H9 (cell line): ENCODE measurements around the gene DNAJC17. TPM values are rescaled to one million over a fixed set of nuclear protein-coding genes. Genes with fewer than 3 reads are reported as not detected.

ENCODE experiments used
- DNase-seq: peaks from one replicate; pipeline ENCODE4 v3.0.0-alpha.2; 2017
- H2AFZ ChIP-seq: one replicate; pipeline ENCODE4 v1.6.1; 2013; ENCODE audit warnings: mild to moderate bottlenecking, low read length, control low read depth, moderate library complexity
- H2AK5ac ChIP-seq: 2 replicates; pipeline ENCODE4 v1.6.1; 2013; ENCODE audit warnings: low read length, control low read depth, mixed read lengths; ENCODE audit not compliant: insufficient read length
- H2BK120ac ChIP-seq: one replicate; pipeline ENCODE4 v1.6.1; 2013; ENCODE audit warnings: low read depth, mild to moderate bottlenecking, low read length, control low read depth, inconsistent platforms; ENCODE audit not compliant: poor library complexity, severe bottlenecking
- H2BK12ac ChIP-seq: 2 replicates; pipeline ENCODE4 v1.6.1; 2013; ENCODE audit warnings: low read length, control low read depth, mixed read lengths, low read depth; ENCODE audit not compliant: insufficient read length
- H2BK15ac ChIP-seq: 2 replicates; pipeline ENCODE4 v1.6.1; 2013; ENCODE audit warnings: low read depth, low read length, control low read depth
- H2BK20ac ChIP-seq: one replicate; pipeline ENCODE4 v1.6.1; 2013; ENCODE audit warnings: low read depth, mild to moderate bottlenecking, low read length, control low read depth, inconsistent platforms; ENCODE audit not compliant: poor library complexity, severe bottlenecking
- H2BK5ac ChIP-seq: 2 replicates; pipeline ENCODE4 v1.6.1; 2013; ENCODE audit warnings: low read length, control low read depth, mixed read lengths; ENCODE audit not compliant: insufficient read length
- H3K14ac ChIP-seq: 2 replicates; pipeline ENCODE4 v1.6.1; 2013; ENCODE audit warnings: low read length, control low read depth; ENCODE audit not compliant: insufficient read depth
- H3K18ac ChIP-seq: 2 replicates; pipeline ENCODE4 v1.6.1; 2013; ENCODE audit warnings: low read depth, mild to moderate bottlenecking, mixed read lengths, low read length, control low read depth; ENCODE audit not compliant: insufficient read length
- H3K23ac ChIP-seq: 2 replicates; pipeline ENCODE4 v1.6.1; 2013; ENCODE audit warnings: low read length, control low read depth, mixed read lengths, low read depth; ENCODE audit not compliant: insufficient read length
- H3K23me2 ChIP-seq: 2 replicates; pipeline ENCODE4 v1.6.1; 2013; ENCODE audit warnings: low read depth, mild to moderate bottlenecking, mixed read lengths, low read length, control low read depth; ENCODE audit not compliant: insufficient read length, poor library complexity, severe bottlenecking
- H3K27ac ChIP-seq: 2 replicates; pipeline ENCODE4 v1.5.1; 2013; ENCODE audit warnings: low read length, control low read depth, mixed read lengths, low read depth; ENCODE audit not compliant: insufficient read length
- H3K27me3 ChIP-seq: 2 replicates; pipeline ENCODE4 v1.6.1; 2013; ENCODE audit warnings: low read length, control low read depth, inconsistent platforms; ENCODE audit not compliant: insufficient read depth
- H3K4ac ChIP-seq: 2 replicates; pipeline ENCODE4 v1.6.1; 2013; ENCODE audit warnings: low read depth, mild to moderate bottlenecking, control low read depth, inconsistent platforms, low read length, moderate library complexity
- H3K4me1 ChIP-seq: 2 replicates; pipeline ENCODE4 v1.6.1; 2013; ENCODE audit warnings: low read length, control low read depth, inconsistent platforms; ENCODE audit not compliant: insufficient read depth
- H3K4me2 ChIP-seq: 2 replicates; pipeline ENCODE4 v1.6.1; 2013; ENCODE audit warnings: low read length, control low read depth, mixed read lengths; ENCODE audit not compliant: insufficient read length, insufficient read depth
- H3K56ac ChIP-seq: 2 replicates; pipeline ENCODE4 v1.6.1; 2013; ENCODE audit warnings: low read depth, mild to moderate bottlenecking, mixed read lengths, low read length, control low read depth; ENCODE audit not compliant: insufficient read length
- H3K79me1 ChIP-seq: 2 replicates; pipeline ENCODE4 v1.6.1; 2013; ENCODE audit warnings: low read depth, mild to moderate bottlenecking, moderate library complexity, low read length, control low read depth, inconsistent platforms; ENCODE audit not compliant: insufficient read depth, poor library complexity, severe bottlenecking
- H3K79me2 ChIP-seq: 2 replicates; pipeline ENCODE4 v1.6.1; 2013; ENCODE audit warnings: low read length, control low read depth, inconsistent platforms; ENCODE audit not compliant: insufficient read depth
- H3K9ac ChIP-seq: 2 replicates; pipeline ENCODE4 v1.6.1; 2013; ENCODE audit warnings: low read length, control low read depth, mixed read lengths; ENCODE audit not compliant: insufficient read length; ENCODE audit errors: extremely low read depth
- H3K9me3 ChIP-seq: one replicate; pipeline ENCODE4 v1.6.1; 2013; ENCODE audit warnings: low read depth, low read length, inconsistent platforms; ENCODE audit not compliant: control insufficient read depth
- H3T11ph ChIP-seq: one replicate; pipeline ENCODE4 v1.6.1; 2013; ENCODE audit warnings: mild to moderate bottlenecking, low read length, control low read depth, inconsistent platforms
- H4K20me1 ChIP-seq: one replicate; pipeline ENCODE4 v1.6.1; 2013; ENCODE audit not compliant: control insufficient read depth, insufficient read length, insufficient read depth
- H4K5ac ChIP-seq: 2 replicates; pipeline ENCODE4 v1.6.1; 2013; ENCODE audit warnings: low read depth, mild to moderate bottlenecking, mixed read lengths, low read length, control low read depth; ENCODE audit not compliant: insufficient read length
- H4K8ac ChIP-seq: replicated peaks from 2 replicates; pipeline ENCODE4 v1.6.1; 2013; ENCODE audit warnings: low read length, control low read depth, mixed read lengths, low read depth; ENCODE audit not compliant: insufficient read length
- H4K91ac ChIP-seq: 2 replicates; pipeline ENCODE4 v1.6.1; 2013; ENCODE audit warnings: low read depth, mild to moderate bottlenecking, moderate library complexity, mixed read lengths, low read length, control low read depth; ENCODE audit not compliant: insufficient read length
- H3K27ac Mint-ChIP-seq, 3 experiments: 2 replicates in 2 of 3; 3 replicates in 1 of 3; pipeline ENCODE4 v1.8.0; 2020 to 2021; ENCODE audit warnings: mixed read lengths in 3 of 3, mild to moderate bottlenecking in 1 of 3, moderate library complexity in 1 of 3
- H3K27me3 Mint-ChIP-seq: 2 replicates; pipeline ENCODE4 v1.8.0; 2021; ENCODE audit warnings: low read depth, mild to moderate bottlenecking, moderate library complexity, mixed read lengths
- H3K36me3 Mint-ChIP-seq, 3 experiments: 2 replicates in 2 of 3; 3 replicates in 1 of 3; pipeline ENCODE4 v1.8.0; 2020 to 2021; ENCODE audit warnings: low read depth in 3 of 3, mixed read lengths in 3 of 3; ENCODE audit not compliant: insufficient read depth in 1 of 3
- H3K4me1 Mint-ChIP-seq, 2 experiments: 2 replicates each; pipeline ENCODE4 v1.8.0; 2020; ENCODE audit warnings: mixed read lengths in 2 of 2
- H3K4me3 Mint-ChIP-seq, 2 experiments: 2 replicates in 1 of 2; 3 replicates in 1 of 2; pipeline ENCODE4 v1.8.0; 2020 to 2021; ENCODE audit warnings: mild to moderate bottlenecking in 2 of 2, mixed read lengths in 2 of 2, moderate library complexity in 1 of 2
- H3K9me3 Mint-ChIP-seq, 2 experiments: 2 replicates in 1 of 2; 3 replicates in 1 of 2; pipeline ENCODE4 v1.8.0; 2020; ENCODE audit warnings: mild to moderate bottlenecking in 2 of 2, mixed read lengths in 2 of 2, moderate library complexity in 1 of 2
- CTCF ChIP-seq: fragments of 200-600 bp; sonication (generic); conservative IDR thresholded peaks from 3 replicates; pipeline ENCODE4 v1.8.0; 2021; ENCODE audit warnings: antibody characterized with exemption, mild to moderate bottlenecking
- WGBS: extraction: QIAGEN DNeasy Blood & Tissue Kit; methylation state at CpG from one replicate; pipeline ENCODE4 v1.1.7; 2013; ENCODE audit warnings: missing lambda C conversion rate, low lambda C conversion rate, mixed read lengths; ENCODE audit not compliant: insufficient read length; ENCODE audit errors: extremely low coverage; 5-methylcytosine and 5-hydroxymethylcytosine counted together
- total RNA-seq: library from RNA; stranded (reverse); gene quantifications from 2 replicates; pipeline ENCODE4 v1.2.1, GENCODE V29; 2021

Gene DNAJC17
- total RNA-seq, 1 experiment from 2014 or later: 38.3 TPM

GRCh38 chr15:40747685-40748631, 59.3 kb downstream of the DNAJC17 start:
- Histone ChIP-seq H3K9me3 (no peaks in the 10 kb centered on the region), H3K4me1 (no peaks in the 10 kb centered on the region), H2BK12ac (no peak overlapping the region), H2AK5ac (no peak overlapping the region), H3K27ac (no peak overlapping the region), H3K23me2 (no peaks in the 10 kb centered on the region), H3K4me2 (no peak overlapping the region), H3K14ac (no peak overlapping the region), H3K56ac (no peak overlapping the region), H3K27me3 (no peaks in the 10 kb centered on the region), H2BK20ac (no peak overlapping the region), H2BK5ac (no peak overlapping the region), H3K9ac (no peak overlapping the region), H4K20me1 (no peaks in the 10 kb centered on the region), H4K5ac (no peak overlapping the region), H2AFZ (no peak overlapping the region), H3K79me2 (no peaks in the 10 kb centered on the region), H3K23ac (no peak overlapping the region), H3K4ac (no peak overlapping the region), H3K79me1 (no peaks in the 10 kb centered on the region), H4K8ac (no peak overlapping the region), H3T11ph (no peak overlapping the region), H2BK15ac (no peak overlapping the region), H4K91ac (no peak overlapping the region), H2BK120ac (no peak overlapping the region), H3K18ac (no peak overlapping the region)
- Mint-ChIP-seq H3K4me1 (peaks cover 2 to 9% of the 10 kb centered on the region in 2 experiments; a peak in 2 of 4 replicates), H3K27ac (peak overlapping the region; percentile 19 to 56 (median 26); a peak in 3 of 7 replicates), H3K9me3 (no peaks in the 10 kb centered on the region), H3K27me3 (no peaks in the 10 kb centered on the region), H3K36me3 (peaks cover 5 to 30% (median 24%) of the 10 kb centered on the region in 3 experiments; a peak in 5 of 7 replicates), H3K4me3 (no peak overlapping the region)
- WGBS: no CpG with 5 or more reads among the region's 7 CpGs
- no peak for DNase-seq
- TF ChIP-seq CTCF: no peak
